Activated B cell treated with CpG ODN at 0.5 μM for 24 hours (primary cell): ENCODE results near the gene GTPBP1. TPM values are rescaled to one million over a fixed set of nuclear protein-coding genes. Genes with fewer than 3 reads are reported as not detected.

Experiments
- ATAC-seq: fragments of 200-7000 bp; cut with Tn5 transposase; one replicate; pipeline ENCODE4 v1.10.0; 2021; ENCODE audit warnings: low read depth, mild to moderate bottlenecking, moderate library complexity
- CTCF ChIA-PET: fragments of 350-600 bp; sonication (Branson Sonifier 250); formaldehyde crosslinking; loops from one replicate; lab custom pipeline; 2021; ENCODE audit warnings: antibody characterized with exemption; lab: Charles Lee
- POLR2A ChIA-PET: fragments of 350-600 bp; sonication (Branson Sonifier 250); formaldehyde crosslinking; loops from one replicate; lab custom pipeline; 2021; ENCODE audit warnings: antibody characterized with exemption; lab: Charles Lee
- DNase-seq: peaks from one replicate; pipeline ENCODE4 v3.0.0; 2022
- H3K27ac Mint-ChIP-seq: one replicate; pipeline ENCODE4 v1.8.0; 2020; ENCODE audit warnings: mixed read lengths
- H3K27me3 Mint-ChIP-seq: one replicate; pipeline ENCODE4 v1.8.0; 2021; ENCODE audit warnings: mixed read lengths
- H3K36me3 Mint-ChIP-seq: one replicate; pipeline ENCODE4 v1.8.0; 2021; ENCODE audit warnings: low read depth, mixed read lengths
- H3K4me1 Mint-ChIP-seq: one replicate; pipeline ENCODE4 v1.8.0; 2021; ENCODE audit warnings: mixed read lengths
- H3K4me3 Mint-ChIP-seq: one replicate; pipeline ENCODE4 v1.8.0; 2020; ENCODE audit warnings: mild to moderate bottlenecking, mixed read lengths
- H3K9me3 Mint-ChIP-seq: one replicate; pipeline ENCODE4 v1.8.0; 2020; ENCODE audit warnings: mixed read lengths
- CTCF ChIP-seq: fragments of 200-600 bp; IDR thresholded peaks from one replicate; pipeline ENCODE4 v1.8.0; 2022; ENCODE audit warnings: antibody characterized with exemption, mild to moderate bottlenecking
- intact Hi-C: fragments of 100-400 bp; cut with micrococcal nuclease; formaldehyde crosslinking; loops from one replicate; pipeline ENCODE4 v1.15.1; 2024
- total RNA-seq: library from RNA; stranded (reverse); gene quantifications from 2 replicates; pipeline ENCODE4 v1.2.3, GENCODE V29; 2022

GTPBP1 gene
- total RNA-seq, 1 donor from 2014 or later, result 103 TPM

GRCh38 chr22:38700789-38701628, 4.7 kb upstream of the GTPBP1 start, which contains the start of gene JOSD1:
Gene JOSD1, minus strand, starts transcription at chr22:38700943. Its CDS starts 956 bp downstream, at chr22:38699987.
- no peak for TF ChIP-seq CTCF
- no peaks in the 10 kb centered on the region for H3K9me3 Mint-ChIP-seq
- H3K4me3 Mint-ChIP-seq, result peak within 1 kb of the TSS; percentile 92
- intact Hi-C loops, result loop anchor here (1.0 to 10.0 kb wide), 7 partner anchors 20 to 1344 kb away; partner anchors contain the start of genes CBY1, CSNK1E, DDX17 and FAM227A
- peaks cover 20% of the 10 kb centered on the region for H3K36me3 Mint-ChIP-seq
- CTCF ChIA-PET, result interaction anchor here (2.7 kb wide), 1 partner anchor 19 kb away, joined by 19 read pairs; the partner anchor contains the start of gene TOMM22
- ATAC-seq (peak; percentile 35), DNase-seq (peak; percentile 100)
- POLR2A ChIA-PET, result interaction anchor here (3.4 kb wide), 1 partner anchor 19 kb away, joined by 23 read pairs; the partner anchor contains the start of gene TOMM22
- peaks cover 68% of the 10 kb centered on the region for H3K4me1 Mint-ChIP-seq
- H3K27me3 Mint-ChIP-seq, result no peaks in the 10 kb centered on the region
- H3K27ac Mint-ChIP-seq, result peak within 1 kb of the TSS; percentile 96

GRCh38 chr22:38704654-38705234, 1.0 kb upstream of the GTPBP1 start:
- POLR2A ChIA-PET, result interaction anchor here (0.5 to 2.6 kb wide), 8 partner anchors 23 to 815 kb away, joined by 3 to 22 read pairs (median 5); partner anchors contain the start of genes RPL3 and TOMM22
- intact Hi-C loops, result loop anchor here (1.0 to 10.0 kb wide), 9 partner anchors 23 to 1340 kb away; partner anchors contain the start of genes CSNK1E, DMC1, DNAL4 and PICK1
- Mint-ChIP-seq H3K9me3 (no peaks in the 10 kb centered on the region), H3K4me1 (peaks cover 67% of the 10 kb centered on the region), H3K36me3 (peaks cover 18% of the 10 kb centered on the region), H3K4me3 (peak overlapping the region; percentile 75), H3K27me3 (no peaks in the 10 kb centered on the region), H3K27ac (peak overlapping the region; percentile 85)
- ATAC-seq, result no peak
- DNase-seq, result no peak
- CTCF ChIA-PET, result interaction anchor here (2.4 kb wide), 1 partner anchor 23 kb away, joined by 10 read pairs; the partner anchor contains the start of gene TOMM22
- no peak for TF ChIP-seq CTCF

DNA sequence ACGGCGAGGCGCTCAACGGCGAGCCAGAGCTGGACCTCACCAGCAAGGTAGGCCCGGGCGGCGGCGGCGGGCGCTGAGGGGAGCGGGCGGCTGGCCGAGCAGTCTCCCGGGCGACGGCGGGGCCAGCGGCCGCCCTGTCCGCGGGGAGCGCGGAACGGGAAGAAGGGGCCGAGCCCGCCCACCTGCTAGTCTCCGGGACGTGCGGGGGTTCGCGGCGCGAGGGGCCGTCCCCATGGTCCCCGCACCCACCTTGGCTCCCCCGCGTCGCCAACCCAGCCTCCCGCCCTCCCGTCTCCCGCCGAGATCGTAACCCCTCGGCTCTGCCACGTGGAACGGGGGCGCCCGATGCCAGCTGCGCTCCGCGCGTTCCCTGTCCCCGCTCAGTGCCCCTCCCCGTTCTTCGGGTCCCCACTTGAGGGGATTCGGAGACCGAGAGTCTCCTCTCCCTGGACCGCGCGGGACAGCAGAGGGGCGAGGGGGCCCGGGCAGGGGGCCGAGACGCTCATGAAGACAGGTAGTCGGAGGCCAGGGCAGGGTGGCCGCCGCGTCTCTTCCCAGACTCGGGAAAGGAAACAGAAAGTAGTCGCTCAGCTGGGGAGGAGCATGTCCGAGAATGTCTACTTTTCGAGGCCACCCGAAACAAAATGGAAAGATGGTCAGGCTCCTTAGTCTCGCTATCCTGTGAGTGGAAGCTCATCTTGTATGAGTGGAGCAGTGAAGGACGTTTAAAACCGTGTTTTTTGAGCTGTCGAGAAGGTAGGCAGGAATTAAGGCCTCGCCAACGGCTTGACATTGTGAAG, 557 bp downstream of the GTPBP1 start:
- H3K27ac Mint-ChIP-seq, result peak overlapping the region; percentile 85
- H3K36me3 Mint-ChIP-seq, result peaks cover 25% of the 10 kb centered on the region
- intact Hi-C loops, result loop anchor here (5.0 to 10.0 kb wide), 3 partner anchors 86 to 1338 kb away; partner anchors contain the start of gene DNAL4
- ChIA-PET POLR2A (interaction anchor here (0.6 to 2.7 kb wide), 17 partner anchors 9 to 1338 kb away, joined by 3 to 22 read pairs (median 3); partner anchors contain the start of genes CBX7, PDXP, RPL3 and SUN2), CTCF (interaction anchor here (1.2 kb wide), 2 partner anchors 25 to 654 kb away, joined by 3 to 5 read pairs; partner anchors contain the start of gene TOMM22)
- ATAC-seq, result no peak
- no peak for TF ChIP-seq CTCF
- H3K9me3 Mint-ChIP-seq, result no peaks in the 10 kb centered on the region
- H3K4me3 Mint-ChIP-seq, result peak overlapping the region; percentile 88
- peaks cover 74% of the 10 kb centered on the region for H3K4me1 Mint-ChIP-seq
- DNase-seq, result no peak
- H3K27me3 Mint-ChIP-seq, result no peaks in the 10 kb centered on the region

GRCh38 chr22:38706901-38707195, 1.1 kb downstream of the GTPBP1 start:
- H3K27ac Mint-ChIP-seq, result peak overlapping the region; percentile 85
- CTCF ChIA-PET, result interaction anchor here (1.2 kb wide), 1 partner anchor 25 kb away, joined by 5 read pairs; the partner anchor contains the start of gene TOMM22
- intact Hi-C loops, result loop anchor here (5.0 to 10.0 kb wide), 3 partner anchors 85 to 1338 kb away; partner anchors contain the start of gene DNAL4

More at GRCh38 chr22:38706901-38707195, 1.1 kb downstream of the GTPBP1 start:
- ATAC-seq (no peak), DNase-seq (no peak)
- POLR2A ChIA-PET, result interaction anchor here (0.6 to 2.7 kb wide), 6 partner anchors 10 to 308 kb away, joined by 3 to 22 read pairs (median 4); partner anchors contain the start of genes SUN2 and TOMM22
- Mint-ChIP-seq H3K27me3 (no peaks in the 10 kb centered on the region), H3K36me3 (peaks cover 29% of the 10 kb centered on the region), H3K9me3 (no peaks in the 10 kb centered on the region), H3K4me3 (peak overlapping the region; percentile 88), H3K4me1 (peaks cover 70% of the 10 kb centered on the region)
- no peak for TF ChIP-seq CTCF
